Bronchial epithelial cell (primary cell): ENCODE data around the gene ADCY7. TPM values are rescaled to one million over a fixed set of nuclear protein-coding genes. Genes with fewer than 3 reads are reported as not detected.

ENCODE experiments used
- DNase-seq: peaks from one replicate; pipeline ENCODE4 v3.0.0-alpha.2; 2010; ENCODE audit warnings: low read depth
- FAIRE-seq: peaks from 2 replicates; lab custom pipeline; 2011; peaks lifted over from hg19 to GRCh38; lab: Jason Lieb, UNC
- H3K27me3 ChIP-seq: 2 replicates; pipeline ENCODE4 v1.5.1; 2011; ENCODE audit warnings: low read length; ENCODE audit not compliant: control insufficient read depth, insufficient read depth
- H3K36me3 ChIP-seq: 2 replicates; pipeline ENCODE4 v1.5.1; 2011; ENCODE audit warnings: low read length; ENCODE audit not compliant: control insufficient read depth, insufficient read depth
- H3K4me3 ChIP-seq: 2 replicates; pipeline ENCODE4 v1.5.1; 2011; ENCODE audit warnings: mild to moderate bottlenecking, low read depth, low read length, control low read depth
- CTCF ChIP-seq: IDR thresholded peaks from 2 replicates; pipeline ENCODE4 v1.5.1; 2011; ENCODE audit warnings: mild to moderate bottlenecking, moderate library complexity, low read length, control low read depth, inconsistent platforms; ENCODE audit not compliant: insufficient read depth, severe bottlenecking
- total RNA-seq: library from RNA; depleted of rRNA; stranded (reverse); fragments of >200 nt; gene quantifications from 2 replicates; pipeline ENCODE4 v1.2.1, GENCODE V29; 2014

The ADCY7 gene
- total RNA-seq, 1 donor from 2014 or later: 29.2 TPM

GRCh38 chr16:50271148-50272041 lies 5.0 kb downstream of the ADCY7 start:
- no peak overlapping the region for H3K4me3 ChIP-seq
- H3K27me3 ChIP-seq: no peaks in the 10 kb centered on the region
- TF ChIP-seq CTCF: no peak
- FAIRE-seq: no peak
- no peak for DNase-seq
- H3K36me3 ChIP-seq: peaks cover 4% of the 10 kb centered on the region

DNA sequence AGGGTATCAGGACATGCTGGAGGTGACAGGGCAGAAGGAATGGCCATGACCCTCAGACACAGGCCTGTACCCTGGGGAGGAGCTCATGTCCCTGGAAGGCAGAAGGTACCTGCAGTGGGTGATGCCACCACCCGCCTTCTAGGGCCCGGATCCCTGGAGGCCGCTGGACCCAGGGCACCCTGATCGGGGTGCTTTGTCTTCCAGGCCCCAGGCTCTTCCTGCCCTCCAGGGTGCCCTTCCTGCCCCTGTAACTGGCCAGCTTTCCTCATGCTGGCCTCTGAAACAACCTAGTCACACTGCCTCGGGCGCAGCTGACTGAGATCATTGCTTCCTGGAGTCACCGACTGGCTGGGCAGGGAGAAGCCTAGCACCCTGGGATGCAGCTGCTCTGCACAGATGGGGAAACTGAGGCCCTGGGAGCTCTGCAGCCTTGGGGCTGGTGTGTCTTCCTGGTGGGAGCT lies 5.8 kb downstream of the ADCY7 start:
- Histone ChIP-seq H3K4me3 (no peak overlapping the region), H3K27me3 (no peaks in the 10 kb centered on the region), H3K36me3 (peaks cover 4% of the 10 kb centered on the region)
- no peak for TF ChIP-seq CTCF
- FAIRE-seq: no peak
- no peak for DNase-seq

GRCh38 chr16:50272687-50273381 lies 6.5 kb downstream of the ADCY7 start:
- no peak for FAIRE-seq
- Histone ChIP-seq H3K27me3 (no peaks in the 10 kb centered on the region), H3K36me3 (peaks cover 4% of the 10 kb centered on the region), H3K4me3 (no peak overlapping the region)
- no peak for DNase-seq
- no peak for TF ChIP-seq CTCF

- Histone ChIP-seq H3K4me3 (no peak overlapping the region), H3K27me3 (no peaks in the 10 kb centered on the region), H3K36me3 (peaks cover 4% of the 10 kb centered on the region)
- no peak for TF ChIP-seq CTCF
- DNase-seq (no peak), FAIRE-seq (no peak)
These were observed 7.0 kb downstream of the ADCY7 start for GRCh38 chr16:50273382-50273690.

DNA sequence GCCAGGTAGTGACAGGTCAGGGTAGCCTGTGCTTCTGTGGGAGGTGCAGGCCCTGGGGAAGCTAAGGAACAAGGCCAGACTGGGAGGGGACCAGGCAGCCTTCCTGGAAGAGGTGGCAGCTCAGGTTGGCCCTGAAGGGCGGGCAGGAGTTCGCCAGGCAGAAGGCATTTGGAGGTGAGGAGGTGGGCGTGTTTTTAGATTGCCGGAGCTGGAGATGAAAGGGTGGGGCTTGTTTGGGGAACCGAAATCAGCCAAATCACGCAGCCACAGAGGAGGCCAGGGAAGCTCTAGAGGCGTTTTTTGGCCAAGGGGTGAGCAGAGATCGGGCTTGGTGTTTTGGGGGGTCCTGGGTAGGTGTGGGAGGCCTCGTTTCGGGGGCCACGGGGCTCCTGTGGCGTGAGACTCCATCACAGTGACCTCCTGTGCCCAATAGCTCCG lies 7.6 kb downstream of the ADCY7 start:
- FAIRE-seq (no peak), DNase-seq (no peak)
- Histone ChIP-seq H3K27me3 (no peaks in the 10 kb centered on the region), H3K4me3 (no peak overlapping the region), H3K36me3 (peaks cover 4% of the 10 kb centered on the region)
- TF ChIP-seq CTCF: no peak
